GM12864 (cell line): Measurements from ENCODE around the gene PLCB3.

Experiments
- DNase-seq: peaks from one replicate; pipeline ENCODE4 v3.0.0-alpha.2; 2011; ENCODE audit warnings: low read depth
- H3K4me3 ChIP-seq: 2 replicates; pipeline ENCODE4 v1.5.1; 2011; ENCODE audit warnings: mild to moderate bottlenecking, low read depth, low read length, control low read depth
- CTCF ChIP-seq: IDR thresholded peaks from 2 replicates; pipeline ENCODE4 v1.5.1; 2011; ENCODE audit warnings: low read depth, mild to moderate bottlenecking, moderate library complexity, low read length, control low read depth, inconsistent platforms; ENCODE audit errors: missing control alignments

Gene PLCB3

GRCh38 chr11:64241241-64241490 lies 10.2 kb upstream of the PLCB3 start:
- TF ChIP-seq CTCF, result no peak
- DNase-seq, result no peak
- H3K4me3 ChIP-seq, result peak overlapping the region; percentile 94

GRCh38 chr11:64241491-64242374 lies 9.6 kb upstream of the PLCB3 start:
- peak overlapping the region; percentile 94 for H3K4me3 ChIP-seq
- peak; percentile 92 for DNase-seq
- TF ChIP-seq CTCF, result peak; percentile 9

GRCh38 chr11:64243236-64243854 lies 8.0 kb upstream of the PLCB3 start:
- no peak overlapping the region; the same call in 1 of the 2 replicates for H3K4me3 ChIP-seq
- TF ChIP-seq CTCF, result no peak
- no peak for DNase-seq

GRCh38 chr11:64244107-64244506 lies 7.2 kb upstream of the PLCB3 start:
- H3K4me3 ChIP-seq, result no peak overlapping the region
- TF ChIP-seq CTCF, result no peak
- no peak for DNase-seq

- no peak for TF ChIP-seq CTCF
- DNase-seq, result no peak
Observed at GRCh38 chr11:64244966-64245365, 6.4 kb upstream of the PLCB3 start.

GRCh38 chr11:64245401-64245796 lies 5.9 kb upstream of the PLCB3 start:
- peak overlapping the region; percentile 86 for H3K4me3 ChIP-seq
- TF ChIP-seq CTCF, result no peak
- DNase-seq, result no peak

More at GRCh38 chr11:64244966-64245365, 6.4 kb upstream of the PLCB3 start:
- H3K4me3 ChIP-seq, result peak overlapping the region; percentile 86
